Astrocyte (in vitro differentiated cells and primary cell): Measurements from ENCODE around the gene AAMP. TPM values are rescaled to one million over a fixed set of nuclear protein-coding genes. Genes with fewer than 3 reads are reported as not detected.

Experiments used
- DNase-seq: peaks from one replicate; pipeline ENCODE4 v3.0.0-alpha.2; 2010; ENCODE audit warnings: low read depth
- FAIRE-seq: peaks from 2 replicates; lab custom pipeline; 2011; peaks lifted over from hg19 to GRCh38; lab: Jason Lieb, UNC
- H2AFZ ChIP-seq: 2 replicates; pipeline ENCODE4 v1.6.0; 2012; ENCODE audit warnings: low read depth, low read length, inconsistent platforms
- H3K27ac ChIP-seq: 2 replicates; pipeline ENCODE4 v1.5.1; 2011; ENCODE audit warnings: low read depth, low read length, inconsistent platforms
- H3K27me3 ChIP-seq: 2 replicates; pipeline ENCODE4 v1.6.0; 2011; ENCODE audit warnings: low read length, inconsistent platforms; ENCODE audit not compliant: insufficient read depth
- H3K36me3 ChIP-seq: 2 replicates; pipeline ENCODE4 v1.5.1; 2011; ENCODE audit warnings: low read length, inconsistent platforms; ENCODE audit not compliant: insufficient read depth
- H3K4me1 ChIP-seq: 2 replicates; pipeline ENCODE4 v1.5.1; 2011; ENCODE audit warnings: low read length, inconsistent platforms; ENCODE audit not compliant: insufficient read depth
- H3K4me2 ChIP-seq: 2 replicates; pipeline ENCODE4 v1.6.0; 2012; ENCODE audit warnings: low read length, inconsistent platforms
- H3K4me3 ChIP-seq: 2 replicates; pipeline ENCODE4 v1.5.1; 2011; ENCODE audit warnings: low read depth, mild to moderate bottlenecking, low read length, inconsistent platforms; ENCODE audit not compliant: insufficient read depth
- H3K79me2 ChIP-seq: 2 replicates; pipeline ENCODE4 v1.6.0; 2012; ENCODE audit warnings: mild to moderate bottlenecking, low read length, inconsistent platforms; ENCODE audit not compliant: insufficient read depth
- H3K9ac ChIP-seq: 2 replicates; pipeline ENCODE4 v1.6.0; 2012; ENCODE audit warnings: mild to moderate bottlenecking, low read length, inconsistent platforms
- H3K9me3 ChIP-seq: 2 replicates; pipeline ENCODE4 v1.5.1; 2012; ENCODE audit warnings: low read depth, mild to moderate bottlenecking, low read length, inconsistent platforms; ENCODE audit not compliant: insufficient read depth
- H4K20me1 ChIP-seq: 2 replicates; pipeline ENCODE4 v1.6.0; 2012; ENCODE audit warnings: low read length, inconsistent platforms; ENCODE audit not compliant: insufficient read depth
- H3K27ac Mint-ChIP-seq: one replicate; pipeline ENCODE4 v1.8.0; 2021; ENCODE audit warnings: mild to moderate bottlenecking, mixed read lengths; ENCODE audit not compliant: unreplicated experiment
- H3K27me3 Mint-ChIP-seq: one replicate; pipeline ENCODE4 v1.8.0; 2021; ENCODE audit warnings: low read depth, mixed read lengths; ENCODE audit not compliant: unreplicated experiment
- H3K36me3 Mint-ChIP-seq: one replicate; pipeline ENCODE4 v1.8.0; 2021; ENCODE audit warnings: low read depth, mixed read lengths; ENCODE audit not compliant: unreplicated experiment
- H3K4me1 Mint-ChIP-seq: one replicate; pipeline ENCODE4 v1.8.0; 2021; ENCODE audit warnings: low read depth, mixed read lengths; ENCODE audit not compliant: unreplicated experiment
- H3K4me3 Mint-ChIP-seq: one replicate; pipeline ENCODE4 v1.8.0; 2021; ENCODE audit warnings: mild to moderate bottlenecking, moderate library complexity, mixed read lengths; ENCODE audit not compliant: unreplicated experiment
- H3K9me3 Mint-ChIP-seq: one replicate; pipeline ENCODE4 v1.8.0; 2021; ENCODE audit warnings: mild to moderate bottlenecking, mixed read lengths; ENCODE audit not compliant: unreplicated experiment
- CTCF ChIP-seq: IDR thresholded peaks from 2 replicates; pipeline ENCODE4 v1.5.1; 2011; ENCODE audit warnings: low read depth, mild to moderate bottlenecking, inconsistent platforms, low read length, moderate library complexity; ENCODE audit not compliant: insufficient read depth
- EZH2 ChIP-seq: IDR thresholded peaks from 2 replicates; pipeline ENCODE4 v1.6.1; 2012; ENCODE audit warnings: mild to moderate bottlenecking, low read length, inconsistent platforms; ENCODE audit not compliant: insufficient read depth
- total RNA-seq: library from RNA; stranded (reverse); gene quantifications from 2 replicates; pipeline ENCODE4 v1.2.1, GENCODE V29; 2021

Gene AAMP
- total RNA-seq, 1 donor from 2014 or later, result 87.3 TPM

- DNase-seq, result no peak
- Mint-ChIP-seq H3K4me3 (peak overlapping the region; percentile 98), H3K27ac (peak overlapping the region; percentile 85), H3K27me3 (no peaks in the 10 kb centered on the region), H3K36me3 (peaks cover 18% of the 10 kb centered on the region), H3K9me3 (no peaks in the 10 kb centered on the region), H3K4me1 (peaks cover 10% of the 10 kb centered on the region)
- Histone ChIP-seq H2AFZ (peak overlapping the region; percentile 81), H3K9ac (peak overlapping the region; percentile 86), H3K4me2 (peak overlapping the region; percentile 87), H3K4me3 (peak overlapping the region; percentile 73), H3K36me3 (peaks cover 34% of the 10 kb centered on the region), H3K9me3 (no peaks in the 10 kb centered on the region), H4K20me1 (peaks cover 26% of the 10 kb centered on the region), H3K79me2 (peaks cover 37% of the 10 kb centered on the region), H3K27me3 (no peaks in the 10 kb centered on the region), H3K4me1 (peaks cover 17% of the 10 kb centered on the region), H3K27ac (peak overlapping the region; percentile 11)
- no peak for FAIRE-seq
- no peak for TF ChIP-seq CTCF
- no peak for TF ChIP-seq EZH2
Measured at GRCh38 chr2:218270721-218271486, 967 bp upstream of the AAMP start.

- Histone ChIP-seq H3K4me3 (no peak overlapping the region), H3K27me3 (no peaks in the 10 kb centered on the region), H3K36me3 (peaks cover 21% of the 10 kb centered on the region), H3K9me3 (no peaks in the 10 kb centered on the region), H3K4me2 (no peak overlapping the region), H4K20me1 (peaks cover 36% of the 10 kb centered on the region), H3K27ac (no peak overlapping the region), H3K79me2 (peaks cover 35% of the 10 kb centered on the region), H3K9ac (no peak overlapping the region), H2AFZ (no peak overlapping the region), H3K4me1 (peaks cover 12% of the 10 kb centered on the region)
- Mint-ChIP-seq H3K4me3 (peak overlapping the region; percentile 67), H3K27ac (no peak overlapping the region), H3K27me3 (no peaks in the 10 kb centered on the region), H3K4me1 (peaks cover 9% of the 10 kb centered on the region), H3K36me3 (peaks cover 24% of the 10 kb centered on the region), H3K9me3 (no peaks in the 10 kb centered on the region)
- DNase-seq (no peak), FAIRE-seq (no peak)
- TF ChIP-seq CTCF (no peak), EZH2 (no peak)
Measured at GRCh38 chr2:218267259-218267658, 2.7 kb downstream of the AAMP start.
